ENCODE data around the gene NAA11.
"Not testable (repeated sequence)": the region's sequence is repeated elsewhere in the genome, so short reads cannot be mapped to it uniquely, and the experiment has no call there.

Gene NAA11

DNA sequence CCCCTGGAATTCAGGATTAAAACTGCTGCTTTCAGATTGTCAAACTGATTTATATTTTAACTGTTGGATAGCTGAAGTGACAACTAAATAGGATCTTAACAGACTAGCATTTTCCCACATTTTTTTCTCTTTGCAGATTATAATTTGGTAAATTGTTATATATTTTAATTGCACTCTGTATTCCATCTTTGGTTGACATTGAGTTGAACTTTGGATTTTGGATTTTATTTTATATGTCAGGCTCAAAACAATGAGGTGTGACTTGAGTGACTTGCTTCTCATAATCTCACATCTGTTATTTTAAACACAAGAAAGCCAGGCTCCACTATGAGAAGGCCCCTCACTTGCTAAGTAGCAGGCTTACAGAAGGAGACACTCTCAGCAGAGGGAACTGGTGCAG is 38.1 kb downstream of the NAA11 start:
- Mint-ChIP-seq H3K27me3 (ENCODE audit: low read depth) (no peaks in the 10 kb centered on the region), H3K4me1 (peaks cover 16% of the 10 kb centered on the region), H3K36me3 (ENCODE audit: low read depth) (no peaks in the 10 kb centered on the region), H3K4me3 (no peak overlapping the region), H3K9me3 (no peaks in the 10 kb centered on the region), H3K27ac (peak overlapping the region in 1 of 3 experiments; percentile 34)
- TF ChIP-seq, protein P1, sequence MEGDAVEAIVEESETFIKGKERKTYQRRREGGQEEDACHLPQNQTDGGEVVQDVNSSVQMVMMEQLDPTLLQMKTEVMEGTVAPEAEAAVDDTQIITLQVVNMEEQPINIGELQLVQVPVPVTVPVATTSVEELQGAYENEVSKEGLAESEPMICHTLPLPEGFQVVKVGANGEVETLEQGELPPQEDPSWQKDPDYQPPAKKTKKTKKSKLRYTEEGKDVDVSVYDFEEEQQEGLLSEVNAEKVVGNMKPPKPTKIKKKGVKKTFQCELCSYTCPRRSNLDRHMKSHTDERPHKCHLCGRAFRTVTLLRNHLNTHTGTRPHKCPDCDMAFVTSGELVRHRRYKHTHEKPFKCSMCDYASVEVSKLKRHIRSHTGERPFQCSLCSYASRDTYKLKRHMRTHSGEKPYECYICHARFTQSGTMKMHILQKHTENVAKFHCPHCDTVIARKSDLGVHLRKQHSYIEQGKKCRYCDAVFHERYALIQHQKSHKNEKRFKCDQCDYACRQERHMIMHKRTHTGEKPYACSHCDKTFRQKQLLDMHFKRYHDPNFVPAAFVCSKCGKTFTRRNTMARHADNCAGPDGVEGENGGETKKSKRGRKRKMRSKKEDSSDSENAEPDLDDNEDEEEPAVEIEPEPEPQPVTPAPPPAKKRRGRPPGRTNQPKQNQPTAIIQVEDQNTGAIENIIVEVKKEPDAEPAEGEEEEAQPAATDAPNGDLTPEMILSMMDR (IDR thresholded peaks at IDR 0.05; ENCODE audit: unreplicated experiment in 3 of 3), result no peak

DNA sequence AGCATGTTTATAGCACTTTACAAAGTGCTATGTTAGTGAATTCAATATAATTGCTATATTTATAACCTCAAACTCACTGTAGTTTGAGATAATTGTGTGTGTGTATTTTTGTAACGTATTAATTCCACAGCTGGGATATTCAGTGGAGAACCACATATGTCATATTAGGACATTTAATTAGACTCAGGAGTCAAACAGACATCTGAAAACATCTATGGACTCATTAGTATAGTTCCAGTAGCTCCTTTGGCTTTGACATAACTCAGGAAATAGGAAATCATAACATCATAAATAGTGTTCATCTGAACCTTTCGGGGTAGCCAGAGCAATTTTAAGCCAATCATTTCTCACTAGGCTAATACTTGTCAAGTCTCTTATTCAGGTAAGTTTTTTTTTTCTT is 38.8 kb downstream of the NAA11 start:
- Mint-ChIP-seq H3K27ac (peak overlapping the region in 1 of 3 experiments; percentile 34), H3K36me3 (ENCODE audit: low read depth) (no peaks in the 10 kb centered on the region), H3K9me3 (no peaks in the 10 kb centered on the region), H3K4me1 (peaks cover 16% of the 10 kb centered on the region), H3K27me3 (ENCODE audit: low read depth) (no peaks in the 10 kb centered on the region), H3K4me3 (no peak overlapping the region)
- TF ChIP-seq, protein P1 (IDR thresholded peaks at IDR 0.05; ENCODE audit: unreplicated experiment in 3 of 3), result no peak

DNA sequence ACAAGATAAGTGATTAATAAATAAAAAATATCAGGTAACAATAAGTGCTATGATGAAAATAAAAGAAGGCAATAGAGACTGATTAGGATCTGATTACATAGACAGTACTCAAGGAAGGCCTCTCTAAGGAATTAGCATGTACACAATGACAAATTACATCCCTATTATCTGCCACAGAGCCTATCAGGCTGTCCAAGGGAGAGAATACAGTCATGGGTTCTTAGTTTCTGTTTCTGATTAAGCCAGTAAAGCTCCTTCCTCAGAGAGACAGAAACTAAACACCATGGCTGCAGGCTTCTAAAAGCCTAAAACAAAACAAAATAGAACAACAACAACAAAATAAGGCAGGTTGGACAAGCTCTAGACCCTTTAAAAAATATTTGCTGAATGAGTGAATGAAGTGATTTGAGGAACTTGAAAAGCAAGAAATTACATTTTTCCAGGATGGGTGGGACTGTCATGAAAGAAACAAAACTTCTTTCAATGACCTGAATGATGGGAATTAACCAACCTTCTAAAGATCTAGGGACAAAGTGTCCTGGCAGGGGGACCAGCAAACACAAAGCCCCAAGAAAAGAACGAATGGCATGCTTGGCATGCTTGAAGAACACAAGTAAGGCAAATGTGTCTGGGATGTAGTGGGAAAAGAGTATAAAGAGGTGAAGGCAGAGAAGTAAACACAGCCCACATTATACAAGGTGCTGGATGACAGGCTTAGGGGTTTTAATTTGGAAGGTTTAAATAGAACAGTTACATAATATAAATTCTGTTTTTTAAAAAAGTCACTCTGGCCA is 44.1 kb downstream of the NAA11 start:
- no peaks in the 10 kb centered on the region for H3K9me3 Mint-ChIP-seq
- no peaks in the 10 kb centered on the region for H3K36me3 Mint-ChIP-seq (ENCODE audit: low read depth)
- H3K27ac Mint-ChIP-seq, result no peak overlapping the region
- TF ChIP-seq, protein P1 (IDR thresholded peaks at IDR 0.05; ENCODE audit: unreplicated experiment in 3 of 3), result no peak
- no peaks in the 10 kb centered on the region for H3K4me1 Mint-ChIP-seq
- H3K27me3 Mint-ChIP-seq (ENCODE audit: low read depth), result no peaks in the 10 kb centered on the region
- H3K4me3 Mint-ChIP-seq, result no peak overlapping the region

DNA sequence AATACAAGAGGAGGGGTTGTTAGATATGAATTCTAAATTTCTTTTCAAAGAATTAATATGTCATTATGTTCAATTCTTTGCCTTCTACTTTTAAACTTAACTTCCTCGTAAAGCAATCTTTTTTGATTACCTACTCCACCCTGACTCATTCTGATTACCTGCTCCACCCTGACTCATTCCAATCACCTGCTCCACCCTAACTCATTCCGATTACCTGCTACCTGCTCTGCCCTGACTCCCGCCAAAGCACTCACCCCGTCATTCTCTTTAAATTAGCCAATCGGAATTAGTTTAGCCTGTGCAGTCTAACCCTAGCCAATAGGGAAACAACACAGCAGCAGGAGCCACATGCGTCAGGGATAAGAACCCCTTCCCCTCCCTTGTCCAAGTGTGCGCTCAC is 48.4 kb downstream of the NAA11 start:
- not testable (repeated sequence) for H3K27me3 Mint-ChIP-seq (ENCODE audit: low read depth); H3K36me3 Mint-ChIP-seq (ENCODE audit: low read depth); H3K27ac Mint-ChIP-seq; H3K4me3 Mint-ChIP-seq; H3K9me3 Mint-ChIP-seq
- H3K4me1 Mint-ChIP-seq, result peaks cover 18% of the 10 kb centered on the region

DNA sequence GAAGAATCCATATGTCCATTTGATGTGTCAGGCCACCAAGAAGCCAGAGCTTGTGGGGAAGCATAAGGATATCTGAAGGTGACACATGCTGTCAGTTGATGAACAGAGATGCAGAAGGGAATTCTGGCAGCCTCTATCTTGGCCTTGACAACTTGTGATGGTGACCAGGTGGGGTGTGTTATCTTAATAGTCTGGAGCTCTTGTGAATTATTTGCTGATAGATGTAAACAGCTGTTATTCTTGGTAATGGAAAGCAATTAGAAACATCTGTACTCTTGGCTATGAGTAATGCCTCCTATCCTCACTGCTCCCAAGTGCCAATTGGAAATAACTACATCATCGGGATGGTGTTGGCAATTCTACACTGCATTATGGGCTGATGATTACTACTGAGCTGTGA is 51.9 kb downstream of the NAA11 start:
- Mint-ChIP-seq H3K4me1 (peaks cover 23% of the 10 kb centered on the region), H3K36me3 (ENCODE audit: low read depth) (no peaks in the 10 kb centered on the region), H3K27ac (peak overlapping the region in 2 of 3 experiments; percentile 5 to 11), H3K27me3 (ENCODE audit: low read depth) (peaks cover 6% of the 10 kb centered on the region), H3K9me3 (no peaks in the 10 kb centered on the region), H3K4me3 (no peak overlapping the region)
- TF ChIP-seq, protein P1 (IDR thresholded peaks at IDR 0.05; ENCODE audit: unreplicated experiment in 3 of 3), result no peak

DNA sequence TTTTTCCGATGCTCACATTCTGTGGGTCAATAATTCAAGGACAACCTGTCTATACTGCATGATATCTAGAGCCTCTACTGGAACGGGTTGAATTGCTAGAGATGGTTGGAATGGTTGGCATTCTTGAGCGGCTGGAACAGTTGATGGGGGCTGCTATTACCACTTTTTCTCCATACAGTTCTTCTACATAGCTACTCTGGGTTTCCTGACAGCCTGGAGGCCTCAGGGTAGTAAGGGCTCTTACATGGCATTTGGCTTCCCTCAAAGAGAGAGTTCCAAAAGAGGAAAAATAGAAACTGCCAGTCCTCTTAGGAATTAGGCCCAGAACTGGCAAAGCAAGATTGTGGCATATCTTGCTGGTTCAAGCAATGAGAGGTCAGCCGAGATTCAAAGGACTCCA is 53.1 kb downstream of the NAA11 start:
- no peak overlapping the region for H3K27ac Mint-ChIP-seq
- no peaks in the 10 kb centered on the region for H3K36me3 Mint-ChIP-seq (ENCODE audit: low read depth)
- peaks cover 23% of the 10 kb centered on the region for H3K4me1 Mint-ChIP-seq
- no peak overlapping the region for H3K4me3 Mint-ChIP-seq
- H3K27me3 Mint-ChIP-seq (ENCODE audit: low read depth), result peaks cover 6% of the 10 kb centered on the region
- TF ChIP-seq, protein P1 (IDR thresholded peaks at IDR 0.05; ENCODE audit: unreplicated experiment in 3 of 3), result no peak
- no peaks in the 10 kb centered on the region for H3K9me3 Mint-ChIP-seq

All from nephron (organoid).